NCI-H510A treated with DMSO at 0.1 percent for 48 hours (cell line): ENCODE measurements around the gene ANKRD23.
"Not testable (repeated sequence)": the region's sequence is repeated elsewhere in the genome, so short reads cannot be mapped to it uniquely, and the experiment has no call there.

ENCODE experiments used
- DNase-seq: peaks from one replicate; lab custom pipeline; 2025; lab: John Stamatoyannopoulos, UW

ANKRD23 gene

GRCh38 chr2:96843538-96844268 lies at the start of gene ANKRD23:
TSS of gene ANKRD23 (minus strand) at chr2:96844021. CDS start at chr2:96843992, 29 bp downstream.
- no peak for DNase-seq

- DNase-seq = peak; percentile 69
These were observed 47.9 kb upstream of the ANKRD23 start for GRCh38 chr2:96891591-96892333.

- DNase-seq = peak; percentile 59
These were observed 47.0 kb upstream of the ANKRD23 start for GRCh38 chr2:96890726-96891385.

DNA sequence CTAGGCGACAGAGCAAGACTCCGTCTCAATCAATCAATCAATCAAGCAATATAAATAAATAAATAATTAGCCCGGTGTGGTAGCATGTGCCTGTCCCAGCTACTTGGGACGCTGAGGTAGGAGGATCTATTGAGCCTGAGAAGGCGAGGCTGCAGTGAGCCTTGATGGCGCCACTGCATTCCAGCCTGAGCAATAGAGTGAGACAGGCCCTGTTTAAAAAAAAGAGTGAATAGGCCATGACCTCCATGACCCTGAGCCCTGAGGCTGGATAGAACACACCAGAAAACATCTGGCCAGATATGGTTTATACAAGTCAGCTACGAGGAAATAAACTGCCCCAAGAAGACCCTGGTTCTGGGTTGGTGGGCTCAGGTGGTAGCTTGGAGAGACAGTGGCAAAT lies 46.4 kb upstream of the ANKRD23 start:
- no peak for DNase-seq

DNA sequence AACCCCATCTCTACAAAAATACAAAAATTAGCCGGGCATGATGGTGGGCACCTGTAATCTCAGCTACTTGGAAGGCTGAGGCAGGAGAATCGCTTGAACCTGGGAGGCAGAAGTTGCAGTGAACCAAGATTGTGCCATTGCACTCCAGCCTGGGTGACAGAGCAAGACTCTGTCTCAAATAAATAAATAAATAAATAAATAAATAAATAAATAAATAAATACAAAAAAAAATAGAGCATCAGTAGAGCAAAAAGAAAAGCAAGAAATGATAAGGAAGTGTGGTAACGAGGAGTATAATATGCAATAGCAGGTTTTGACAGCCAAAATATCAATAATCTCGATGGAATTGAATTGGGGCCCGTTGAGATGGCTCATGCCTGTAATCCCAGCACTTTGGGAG lies 45.7 kb upstream of the ANKRD23 start:
- not testable (repeated sequence) for DNase-seq

GRCh38 chr2:96888072-96889011 lies 44.5 kb upstream of the ANKRD23 start:
- DNase-seq = peak; percentile 96

GRCh38 chr2:96887493-96888012 lies 43.7 kb upstream of the ANKRD23 start:
- DNase-seq = peak; percentile 17

GRCh38 chr2:96885432-96886347 lies 41.9 kb upstream of the ANKRD23 start:
- DNase-seq = no peak

DNA sequence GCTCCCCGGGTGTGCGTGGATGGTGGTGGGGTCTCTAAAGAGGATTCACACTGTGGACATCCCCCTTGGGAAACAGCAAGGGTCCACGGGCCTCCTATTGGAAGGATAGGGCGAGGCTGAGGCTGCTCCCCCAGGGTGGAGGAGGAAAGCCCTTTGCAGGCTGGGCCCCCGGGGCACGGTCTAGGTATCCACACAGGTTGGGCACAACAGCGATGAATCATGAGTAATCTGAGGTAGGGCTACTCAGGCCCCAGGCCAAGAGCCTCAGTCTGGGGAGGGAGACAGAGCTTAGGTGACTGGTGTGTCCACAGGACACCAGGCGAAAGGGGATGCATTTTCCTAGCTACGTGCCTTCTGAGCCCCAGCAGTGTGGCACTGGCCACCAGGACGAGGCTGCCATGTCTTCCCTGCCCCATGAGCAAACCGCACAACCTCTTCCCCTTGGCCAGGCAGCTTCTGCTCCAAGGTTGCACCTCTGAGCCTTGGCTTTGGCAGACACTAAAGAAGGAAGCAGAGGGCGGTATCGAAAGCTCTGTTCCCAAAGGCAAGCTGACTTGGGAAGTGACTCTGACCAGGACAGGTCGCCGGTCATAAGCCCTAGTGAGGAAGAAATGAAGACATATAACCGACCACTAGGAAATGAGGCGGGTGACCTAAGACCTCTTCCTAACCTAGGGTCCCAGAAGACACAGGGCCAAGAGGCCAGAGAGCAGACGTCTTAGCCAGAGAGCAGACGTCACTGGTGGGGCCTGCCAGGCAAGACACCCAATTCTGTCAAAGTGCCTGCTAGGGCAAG lies 40.7 kb upstream of the ANKRD23 start:
- no peak for DNase-seq

DNA sequence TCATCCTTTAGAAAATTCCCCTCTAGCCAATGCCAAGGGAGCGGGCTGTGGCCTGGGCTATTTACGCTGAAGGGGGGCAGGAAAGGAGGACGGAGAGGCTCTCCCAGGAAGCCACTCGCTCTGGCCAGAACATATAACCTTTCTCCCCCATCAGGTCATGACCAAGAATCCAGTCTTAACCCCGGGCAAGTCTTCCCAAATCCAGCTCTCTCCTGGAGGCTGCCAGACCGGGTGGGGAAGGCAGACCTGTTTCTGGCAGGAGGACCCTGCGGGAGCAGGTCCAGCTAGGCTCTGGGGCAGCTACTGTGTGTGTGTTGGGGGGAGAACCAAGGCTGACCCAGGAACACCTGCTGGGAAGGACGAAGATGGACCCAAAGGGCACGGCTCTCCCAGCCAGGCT lies 39.5 kb upstream of the ANKRD23 start:
- no peak for DNase-seq

DNA sequence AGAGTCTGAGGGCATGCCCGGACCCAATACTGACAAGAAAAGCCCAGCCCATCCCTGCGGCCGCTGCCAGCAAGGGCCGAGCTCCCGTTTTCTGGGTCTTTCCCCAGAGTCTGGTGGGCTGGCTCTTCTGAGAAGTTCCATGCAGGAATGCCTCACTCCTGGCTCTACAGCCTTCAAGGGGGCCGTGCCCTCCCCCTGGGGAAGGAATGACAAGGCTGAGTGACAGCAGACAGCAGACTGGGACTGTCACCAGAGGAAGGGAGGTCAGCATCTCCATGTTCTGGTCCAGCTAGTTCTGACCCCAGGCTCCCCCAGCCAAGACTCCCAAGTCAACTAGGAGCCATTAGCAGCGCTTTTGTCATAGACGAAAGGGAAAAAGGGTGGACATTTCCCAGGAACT lies 39.1 kb upstream of the ANKRD23 start:
- DNase-seq = no peak

- DNase-seq = peak; percentile 21
These were observed 38.4 kb upstream of the ANKRD23 start for GRCh38 chr2:96882230-96882629.

- DNase-seq = no peak
These were observed 37.8 kb upstream of the ANKRD23 start for GRCh38 chr2:96881349-96882195.

DNA sequence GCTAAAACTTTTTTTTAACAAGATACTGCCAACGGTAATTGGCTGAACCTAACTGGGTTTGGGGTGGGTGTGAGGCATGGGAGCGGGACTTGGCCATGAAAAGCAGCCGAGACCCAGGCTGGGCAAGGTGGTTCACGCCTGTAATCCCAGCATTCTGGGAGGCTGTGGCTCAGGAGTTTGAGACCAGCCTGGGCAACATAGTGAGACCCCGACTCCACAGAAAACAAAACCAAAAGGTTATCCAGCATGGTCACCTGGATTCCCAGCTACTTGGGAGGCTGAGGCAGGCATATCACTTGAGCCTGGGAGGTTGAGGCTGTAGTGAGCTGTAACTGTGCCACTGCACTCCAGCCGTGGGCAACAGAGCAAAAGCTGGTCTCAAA lies 37.1 kb upstream of the ANKRD23 start:
- DNase-seq = no peak

GRCh38 chr2:96879545-96880040 lies 35.8 kb upstream of the ANKRD23 start:
- DNase-seq = no peak

GRCh38 chr2:96878796-96879544 lies 35.1 kb upstream of the ANKRD23 start:
- DNase-seq = no peak

DNA sequence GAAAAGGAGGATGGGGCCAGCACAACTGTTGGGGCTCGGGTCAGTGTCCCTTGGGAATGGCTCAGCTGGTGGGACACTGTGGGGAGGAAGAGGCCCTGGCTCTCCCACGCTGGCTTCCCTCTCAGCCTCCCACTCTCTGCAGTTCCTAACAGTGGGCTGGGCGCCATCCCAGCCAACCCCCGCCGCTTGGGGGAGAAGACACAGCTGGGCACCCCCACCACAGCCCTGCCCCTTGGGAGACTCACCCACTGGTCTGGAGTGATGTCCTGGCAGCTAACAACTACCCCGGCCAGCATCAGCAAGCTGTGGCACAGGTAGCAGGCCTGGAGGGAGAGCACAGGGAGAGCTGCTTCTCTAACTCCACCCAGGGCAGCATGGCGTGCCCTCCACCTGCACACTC lies 34.4 kb upstream of the ANKRD23 start:
- no peak for DNase-seq

- no peak for DNase-seq
These were observed 33.8 kb upstream of the ANKRD23 start for GRCh38 chr2:96877631-96878092.
